Renal pelvis (tissue), 4 donors: Measurements from ENCODE around the gene STX2. TPM values are rescaled to one million over a fixed set of nuclear protein-coding genes. Genes with fewer than 3 reads are reported as not detected.
"Not testable (repeated sequence)": the region's sequence is repeated elsewhere in the genome, so short reads cannot be mapped to it uniquely, and the experiment has no call there.

Experiments used
- DNase-seq: peaks from one replicate; pipeline ENCODE4 v3.0.0-alpha.2; 2013
- polyA plus RNA-seq, 3 donors: library from polyadenylated mRNA; unstranded; fragments of 120-200 nt; gene quantifications; one replicate each; pipeline ENCODE4 v1.2.1, GENCODE V29; 2013; ENCODE audit not compliant: insufficient read length in 3 of 3

STX2 gene
- polyA plus RNA-seq, 3 donors = 21.2 to 38.7 (median 28.0) TPM

GRCh38 chr12:130871286-130872178 is 32.5 kb upstream of the STX2 start, which contains the start of gene RAN:
TSS of gene RAN (plus strand) at chr12:130872066. CDS start at chr12:130872594, 528 bp downstream.
- DNase-seq = peak; percentile 88

- no peak for DNase-seq
Measured at GRCh38 chr12:130870442-130871285, 31.6 kb upstream of the STX2 start.

GRCh38 chr12:130868412-130868811 is 29.4 kb upstream of the STX2 start:
- no peak for DNase-seq

GRCh38 chr12:130863298-130863697 is 24.2 kb upstream of the STX2 start:
- DNase-seq = no peak

GRCh38 chr12:130862771-130863170 is 23.7 kb upstream of the STX2 start:
- not testable (repeated sequence) for DNase-seq

GRCh38 chr12:130862161-130862560 is 23.1 kb upstream of the STX2 start:
- DNase-seq = no peak

- DNase-seq = no peak
Measured at GRCh38 chr12:130860311-130860710, 21.3 kb upstream of the STX2 start.

GRCh38 chr12:130859161-130859560 is 20.1 kb upstream of the STX2 start:
- DNase-seq = no peak

- DNase-seq = no peak
Measured at GRCh38 chr12:130858084-130858483, 19.0 kb upstream of the STX2 start.

- no peak for DNase-seq
Measured at GRCh38 chr12:130856088-130856487, 17.0 kb upstream of the STX2 start.

- DNase-seq = no peak
Measured at GRCh38 chr12:130850418-130851021, 11.5 kb upstream of the STX2 start.

- peak; percentile 79 for DNase-seq
Measured at GRCh38 chr12:130849561-130850417, 10.7 kb upstream of the STX2 start.

- DNase-seq = not testable (repeated sequence)
Measured at GRCh38 chr12:130848785-130849305, 9.8 kb upstream of the STX2 start.

GRCh38 chr12:130848105-130848504 is 9.1 kb upstream of the STX2 start:
- not testable (repeated sequence) for DNase-seq

GRCh38 chr12:130847112-130847511 is 8.1 kb upstream of the STX2 start:
- DNase-seq = no peak

- no peak for DNase-seq
Measured at GRCh38 chr12:130846369-130846768, 7.3 kb upstream of the STX2 start.

GRCh38 chr12:130839770-130840404 is 837 bp upstream of the STX2 start:
- peak; percentile 79 for DNase-seq

- DNase-seq = no peak
Measured at GRCh38 chr12:130838284-130838950, 633 bp downstream of the STX2 start.

- no peak for DNase-seq
Measured at GRCh38 chr12:130835436-130835835, 3.6 kb downstream of the STX2 start.

GRCh38 chr12:130835011-130835410 is 4.0 kb downstream of the STX2 start:
- DNase-seq = no peak
